Fibroblast of lung (primary cell): ENCODE results near the gene SIRT2. TPM values are rescaled to one million over a fixed set of nuclear protein-coding genes. Genes with fewer than 3 reads are reported as not detected.

Experiments
- DNase-seq, 2 donors: peaks; one replicate each; pipeline versions ENCODE4 v3.0.0 to v3.0.0-alpha.2; 2010; ENCODE audit warnings: low read depth in 2 of 2
- H2AFZ ChIP-seq: 2 replicates; pipeline ENCODE4 v1.5.1; 2012; ENCODE audit warnings: low read length, control low read depth, inconsistent platforms
- H3K27ac ChIP-seq: 2 replicates; pipeline ENCODE4 v1.5.1; 2011; ENCODE audit warnings: low read length, control low read depth; ENCODE audit not compliant: insufficient read depth
- H3K27me3 ChIP-seq: 2 replicates; pipeline ENCODE4 v1.5.1; 2011; ENCODE audit warnings: mild to moderate bottlenecking, low read length; ENCODE audit not compliant: control insufficient read depth, insufficient read depth
- H3K36me3 ChIP-seq: 2 replicates; pipeline ENCODE4 v1.5.1; 2011; ENCODE audit warnings: low read length; ENCODE audit not compliant: control insufficient read depth, insufficient read depth
- H3K4me1 ChIP-seq: 2 replicates; pipeline ENCODE4 v1.5.1; 2011; ENCODE audit warnings: low read length; ENCODE audit not compliant: control insufficient read depth, insufficient read depth; ENCODE audit errors: extremely low read depth
- H3K4me2 ChIP-seq: 2 replicates; pipeline ENCODE4 v1.5.1; 2011; ENCODE audit warnings: low read length, control low read depth; ENCODE audit not compliant: insufficient read depth; ENCODE audit errors: extremely low read depth
- H3K4me3 ChIP-seq, 4 experiments: fragments of 200-600 bp in 1 of 4; sonication (generic) in 1 of 4; replicated peaks in 1 of 4; 2 replicates each; pipeline ENCODE4 v1.5.1; 2011 to 2016; ENCODE audit warnings: low read length in 4 of 4, low read depth in 3 of 4, mild to moderate bottlenecking in 3 of 4, control low read depth in 2 of 4, inconsistent platforms in 1 of 4, mixed read lengths in 1 of 4; ENCODE audit not compliant: insufficient read depth in 1 of 4; ENCODE audit errors: control extremely low read depth in 1 of 4
- H3K79me2 ChIP-seq: 2 replicates; pipeline ENCODE4 v1.5.1; 2012; ENCODE audit warnings: mild to moderate bottlenecking, low read length, inconsistent platforms; ENCODE audit not compliant: control insufficient read depth, insufficient read depth
- H3K9ac ChIP-seq: 2 replicates; pipeline ENCODE4 v1.5.1; 2011; ENCODE audit warnings: mild to moderate bottlenecking, low read length, control low read depth; ENCODE audit not compliant: insufficient read depth
- H3K9me3 ChIP-seq: 2 replicates; pipeline ENCODE4 v1.5.1; 2012; ENCODE audit warnings: low read depth, low read length; ENCODE audit not compliant: control insufficient read depth, insufficient read depth
- H4K20me1 ChIP-seq: 2 replicates; pipeline ENCODE4 v1.5.1; 2011; ENCODE audit warnings: low read length; ENCODE audit not compliant: control insufficient read depth, insufficient read depth; ENCODE audit errors: extremely low read depth
- CTCF ChIP-seq, 2 donors: IDR thresholded peaks in 1 of 2; conservative IDR thresholded peaks in 1 of 2; 1 replicate in 1 of 2; 2 replicates in 1 of 2; pipeline ENCODE4 v1.5.1; 2011 to 2012; ENCODE audit warnings: low read length in 2 of 2, control low read depth in 1 of 2, inconsistent platforms in 1 of 2, low read depth in 1 of 2, mild to moderate bottlenecking in 1 of 2
- EZH2 ChIP-seq: IDR thresholded peaks from 2 replicates; pipeline ENCODE4 v1.5.1; 2012; ENCODE audit warnings: low read length, control low read depth, mild to moderate bottlenecking; ENCODE audit errors: missing control alignments
- polyA plus RNA-seq, 2 donors: library from polyadenylated mRNA; depleted of rRNA in 1 of 2; stranded (reverse) in 1 of 2; unstranded in 1 of 2; fragments of >200 nt; gene quantifications; 2 replicates each; pipeline ENCODE4 v1.2.1, GENCODE V29; 2011 to 2012; ENCODE audit warnings: missing spikeins in 1 of 2
- total RNA-seq: library from RNA; depleted of rRNA; stranded (reverse); fragments of >200 nt; gene quantifications from 2 replicates; pipeline ENCODE4 v1.2.1, GENCODE V29; 2014

The SIRT2 gene
- total and polyA plus RNA-seq, 2 donors (not counting 1 experiment from before 2014, with no cell fraction given) = 38.7 to 51.7 TPM

- no peak overlapping the region for H2AFZ ChIP-seq
Observed at GRCh38 chr19:38900743-38901190, 1.3 kb upstream of the SIRT2 start.

GRCh38 chr19:38900202-38900629 is 798 bp upstream of the SIRT2 start:
- H3K4me1 ChIP-seq = no peaks in the 10 kb centered on the region
- no peaks in the 10 kb centered on the region for H3K9me3 ChIP-seq
- peak overlapping the region; percentile 89 for H3K4me2 ChIP-seq
- no peak for DNase-seq
- no peaks in the 10 kb centered on the region for H3K27me3 ChIP-seq
- peaks cover under 1% of the 10 kb centered on the region for H3K36me3 ChIP-seq
- H3K27ac ChIP-seq = peak overlapping the region; percentile 80
- TF ChIP-seq EZH2 (no peak), CTCF (conservative IDR thresholded peaks at IDR 0.05 in 1 of 2, IDR thresholded peaks at IDR 0.05 in 1 of 2; ENCODE audit: low read depth in 1 of 2, low read length in 2 of 2) (no peak)
- peak overlapping the region; percentile 82 for H2AFZ ChIP-seq
- peak overlapping the region; percentile 50 to 82 (median 78) for H3K4me3 ChIP-seq
- peak overlapping the region; percentile 77 for H3K9ac ChIP-seq
- H3K79me2 ChIP-seq = peaks cover 5% of the 10 kb centered on the region
- no peaks in the 10 kb centered on the region for H4K20me1 ChIP-seq

More at GRCh38 chr19:38900743-38901190, 1.3 kb upstream of the SIRT2 start:
- H3K27ac ChIP-seq = no peak overlapping the region
- H3K4me3 ChIP-seq = peak overlapping the region; percentile 34 to 82 (median 78)
- H3K9ac ChIP-seq = no peak overlapping the region
- H3K79me2 ChIP-seq = peaks cover 5% of the 10 kb centered on the region
- no peaks in the 10 kb centered on the region for H3K9me3 ChIP-seq
- TF ChIP-seq CTCF (conservative IDR thresholded peaks at IDR 0.05 in 1 of 2, IDR thresholded peaks at IDR 0.05 in 1 of 2; ENCODE audit: low read depth in 1 of 2, low read length in 2 of 2) (no peak), EZH2 (no peak)
- peak overlapping the region; percentile 89 for H3K4me2 ChIP-seq
- H3K27me3 ChIP-seq = no peaks in the 10 kb centered on the region
- no peak for DNase-seq
- no peaks in the 10 kb centered on the region for H4K20me1 ChIP-seq
- no peaks in the 10 kb centered on the region for H3K4me1 ChIP-seq
- peaks cover 3% of the 10 kb centered on the region for H3K36me3 ChIP-seq

GRCh38 chr19:38898788-38899446 is 501 bp downstream of the SIRT2 start:
- TF ChIP-seq EZH2 (no peak), CTCF (conservative IDR thresholded peaks at IDR 0.05 in 1 of 2, IDR thresholded peaks at IDR 0.05 in 1 of 2; ENCODE audit: low read depth in 1 of 2, low read length in 2 of 2) (no peak)
- DNase-seq = peak; percentile 12 to 13
- Histone ChIP-seq H3K9ac (peak overlapping the region; percentile 70), H3K4me1 (no peaks in the 10 kb centered on the region), H3K27ac (peak overlapping the region; percentile 75), H3K79me2 (peaks cover 5% of the 10 kb centered on the region), H3K27me3 (no peaks in the 10 kb centered on the region), H3K9me3 (no peaks in the 10 kb centered on the region), H3K4me2 (peak overlapping the region; percentile 79), H4K20me1 (no peaks in the 10 kb centered on the region), H3K36me3 (no peaks in the 10 kb centered on the region), H3K4me3 (peak overlapping the region; percentile 55 to 92 (median 72)), H2AFZ (peak overlapping the region; percentile 84)
